Heart left ventricle (tissue), 13 donors: ENCODE measurements around the gene TC2N.

Experiments used
- CTCF ChIP-seq, 12 donors: fragments of 200-600 bp; sonication (generic) in 4 of 12; IDR thresholded peaks; one replicate each; pipeline versions ENCODE4 v1.5.0 to v1.8.0; 2018 to 2022; ENCODE audit warnings: antibody characterized with exemption in 12 of 12, mild to moderate bottlenecking in 5 of 12
- POLR2A ChIP-seq, 2 donors: fragments of 450-650 bp; IDR thresholded peaks; one replicate each; pipeline ENCODE4 v1.6.1; 2017; ENCODE audit warnings: antibody characterized with exemption in 2 of 2, mild to moderate bottlenecking in 2 of 2, moderate library complexity in 2 of 2
- donor health status: ischemic (EF 13 %, LVEDD 7.1; RV severe dilation, severe dysfunction).
- donor health status: DM: no; HTN: yes; CAD: no.
- donor health status: DM: no; HTN: no; CAD: no.
- donor health status: ischemic (EF 25% LVEDD 6.9; RV normal size, moderate dysfunction).
- donor health status: ischemic (EF 25% LVEDD 5.7; RV mildly dilated, moderate dysfunction).
- donor health status: ischemic (EF 35%, LVEDD 5.7; RV mildly dilated, moderate dysfunction).
- donor health status: nonischemic (EF 11% LVEDD 7.7; RV severe dilation, severe dysfunction).
- donor health status: DM: yes; HTN: yes; CAD: no.
- donor health status: PGD.
- donor health status: ischemic (EF 29% LVEDD 5.4; RV normal size, mild dysfunction).
- donor health status: nonischemic (EF 23%, LVEDD 6.1; RV moderate dilation, normal function).

- no peak for TF ChIP-seq CTCF (IDR thresholded peaks at IDR 0.05)
- no peak for TF ChIP-seq POLR2A (IDR thresholded peaks at IDR 0.05)
Measured at GRCh38 chr14:91903070-91903469, 35.7 kb upstream of the TC2N start.
